ENCODE measurements around the gene BCAS3.

DNA sequence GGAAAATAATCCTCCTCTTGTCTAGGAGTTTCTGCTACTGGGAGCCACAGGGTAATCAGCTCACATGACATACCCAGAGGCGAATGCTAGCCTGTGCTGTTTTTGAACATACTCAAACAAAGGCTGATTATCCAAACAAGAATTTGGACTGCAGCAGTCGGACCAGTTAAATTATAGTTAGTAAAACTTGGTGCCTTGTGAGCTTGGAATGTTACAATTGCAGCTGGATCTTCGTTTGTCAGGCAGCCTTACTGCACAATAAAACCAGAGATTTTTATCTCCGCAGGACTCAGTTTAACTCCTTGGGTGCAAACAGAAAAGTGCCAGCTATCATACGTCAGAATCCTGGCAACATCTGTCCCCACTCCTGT is 558.2 kb downstream of the BCAS3 start:
- TF ChIP-seq, protein P1, sequence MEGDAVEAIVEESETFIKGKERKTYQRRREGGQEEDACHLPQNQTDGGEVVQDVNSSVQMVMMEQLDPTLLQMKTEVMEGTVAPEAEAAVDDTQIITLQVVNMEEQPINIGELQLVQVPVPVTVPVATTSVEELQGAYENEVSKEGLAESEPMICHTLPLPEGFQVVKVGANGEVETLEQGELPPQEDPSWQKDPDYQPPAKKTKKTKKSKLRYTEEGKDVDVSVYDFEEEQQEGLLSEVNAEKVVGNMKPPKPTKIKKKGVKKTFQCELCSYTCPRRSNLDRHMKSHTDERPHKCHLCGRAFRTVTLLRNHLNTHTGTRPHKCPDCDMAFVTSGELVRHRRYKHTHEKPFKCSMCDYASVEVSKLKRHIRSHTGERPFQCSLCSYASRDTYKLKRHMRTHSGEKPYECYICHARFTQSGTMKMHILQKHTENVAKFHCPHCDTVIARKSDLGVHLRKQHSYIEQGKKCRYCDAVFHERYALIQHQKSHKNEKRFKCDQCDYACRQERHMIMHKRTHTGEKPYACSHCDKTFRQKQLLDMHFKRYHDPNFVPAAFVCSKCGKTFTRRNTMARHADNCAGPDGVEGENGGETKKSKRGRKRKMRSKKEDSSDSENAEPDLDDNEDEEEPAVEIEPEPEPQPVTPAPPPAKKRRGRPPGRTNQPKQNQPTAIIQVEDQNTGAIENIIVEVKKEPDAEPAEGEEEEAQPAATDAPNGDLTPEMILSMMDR (IDR thresholded peaks at IDR 0.05) = no peak
- no peak for TF ChIP-seq POLR2A (IDR thresholded peaks at IDR 0.05)

Data from body of pancreas (tissue), 4 donors.